Subcutaneous abdominal adipose tissue (tissue), 5 donors: ENCODE results near the gene ZFP82.

Source experiments
- H3K27ac ChIP-seq: one replicate; pipeline ENCODE4 v1.7.0; 2013; ENCODE audit warnings: low read depth, mild to moderate bottlenecking, inconsistent platforms, low read length, moderate library complexity
- H3K27me3 ChIP-seq, 5 donors: one replicate each; pipeline ENCODE4 v1.7.0; 2013; ENCODE audit warnings: low read length in 5 of 5, inconsistent platforms in 1 of 5; ENCODE audit not compliant: control insufficient read depth in 5 of 5, insufficient read depth in 4 of 5
- H3K36me3 ChIP-seq, 5 donors: one replicate each; pipeline ENCODE4 v1.7.0; 2013; ENCODE audit warnings: low read length in 5 of 5; ENCODE audit not compliant: control insufficient read depth in 5 of 5, insufficient read depth in 5 of 5
- H3K4me1 ChIP-seq, 5 donors: one replicate each; pipeline ENCODE4 v1.7.0; 2013; ENCODE audit warnings: low read length in 5 of 5, mild to moderate bottlenecking in 3 of 5, moderate library complexity in 1 of 5; ENCODE audit not compliant: control insufficient read depth in 5 of 5, insufficient read depth in 5 of 5
- H3K4me3 ChIP-seq, 5 donors: one replicate each; pipeline ENCODE4 v1.7.0; 2013; ENCODE audit warnings: low read length in 5 of 5, low read depth in 1 of 5
- H3K9ac ChIP-seq, 5 donors: one replicate each; pipeline ENCODE4 v1.7.0; 2013; ENCODE audit warnings: low read length in 5 of 5, mild to moderate bottlenecking in 4 of 5, moderate library complexity in 3 of 5
- H3K9me3 ChIP-seq, 5 donors: one replicate each; pipeline ENCODE4 v1.7.0; 2013; ENCODE audit warnings: low read length in 5 of 5; ENCODE audit not compliant: control insufficient read depth in 5 of 5
- donor health status: healthy.
- donor health status: healthy.
- donor health status: healthy.
- donor health status: healthy.
- donor health status: healthy.

ZFP82 gene

DNA sequence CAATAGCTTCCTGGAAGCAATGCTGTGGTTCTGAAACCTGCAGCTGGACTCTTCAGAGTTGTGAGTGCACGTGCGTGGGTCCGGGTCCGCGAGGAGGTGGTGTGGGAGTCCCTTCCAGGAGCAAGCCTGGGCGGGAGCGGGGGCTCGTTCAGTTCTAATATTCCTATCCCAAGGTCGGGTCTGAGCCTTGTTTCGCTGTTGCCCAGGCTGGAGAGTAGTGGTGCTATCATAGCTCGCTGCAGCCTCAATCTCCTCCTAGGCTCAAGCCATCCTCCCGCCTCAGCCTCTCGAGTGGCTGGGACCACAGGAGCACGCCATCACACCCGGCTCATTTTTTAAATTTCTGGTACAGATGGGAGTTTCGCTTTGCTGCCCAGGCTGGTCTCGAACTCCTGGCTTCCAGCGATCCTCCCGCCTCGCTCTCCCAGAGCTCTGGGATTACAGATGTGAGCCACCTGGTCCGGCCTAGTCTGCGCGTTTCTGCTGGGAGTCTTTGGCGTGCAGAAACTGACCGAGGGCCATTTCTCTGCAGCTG lies 625 bp downstream of the ZFP82 start:
- peak overlapping the region; percentile 65 for H3K27ac ChIP-seq
- peak overlapping the region; percentile 84 to 96 (median 94) for H3K9ac ChIP-seq

GRCh38 chr19:36409841-36410240 lies 8.6 kb downstream of the ZFP82 start:
- Histone ChIP-seq H3K27me3 (no peaks in the 10 kb centered on the region), H3K9me3 (peaks cover 0 to 14% (median 0%) of the 10 kb centered on the region in 5 donors), H3K9ac (no peak overlapping the region), H3K27ac (no peak overlapping the region), H3K4me1 (peaks cover 0 to 5% (median 0%) of the 10 kb centered on the region in 5 donors), H3K4me3 (no peak overlapping the region), H3K36me3 (peaks cover 32 to 48% (median 42%) of the 10 kb centered on the region in 5 donors)

More for the DNA sequence above, 625 bp downstream of the ZFP82 start:
- Histone ChIP-seq H3K36me3 (peaks cover 0 to 2% (median 0%) of the 10 kb centered on the region in 5 donors), H3K4me3 (peak overlapping the region; percentile 78 to 95 (median 91)), H3K9me3 (peaks cover 0 to 3% (median 0%) of the 10 kb centered on the region in 5 donors), H3K4me1 (peaks cover 4 to 33% (median 29%) of the 10 kb centered on the region in 5 donors), H3K27me3 (peaks cover 0 to 3% (median 0%) of the 10 kb centered on the region in 5 donors)

DNA sequence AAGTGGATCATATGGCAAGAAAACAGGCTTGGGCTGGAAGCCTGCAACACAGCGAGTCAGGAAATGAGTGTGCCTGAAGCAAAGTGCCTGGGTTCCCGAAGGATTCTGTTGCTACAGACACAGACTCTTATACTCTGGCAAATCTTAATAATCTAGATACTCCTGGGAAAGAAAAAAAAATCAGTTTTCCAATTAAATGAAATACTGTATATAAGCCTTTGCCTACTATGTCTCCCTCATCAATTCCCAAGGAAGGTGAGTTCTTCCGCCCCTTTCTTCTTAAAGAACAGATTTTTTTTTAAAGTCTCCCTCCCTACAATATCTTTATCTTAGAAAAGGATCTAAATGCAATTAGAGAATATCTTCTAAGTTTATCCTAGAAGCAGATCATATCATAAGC lies 10.3 kb downstream of the ZFP82 start:
- H3K9me3 ChIP-seq: peaks cover 0 to 12% (median 0%) of the 10 kb centered on the region in 5 donors
- no peaks in the 10 kb centered on the region for H3K27me3 ChIP-seq
- H3K9ac ChIP-seq: no peak overlapping the region
- H3K27ac ChIP-seq: no peak overlapping the region
- peaks cover 0 to 5% (median 0%) of the 10 kb centered on the region in 5 donors for H3K4me1 ChIP-seq
- peak overlapping the region in 2 of 5 donors; percentile 9 to 29 for H3K4me3 ChIP-seq
- peaks cover 43 to 63% (median 54%) of the 10 kb centered on the region in 5 donors for H3K36me3 ChIP-seq

DNA sequence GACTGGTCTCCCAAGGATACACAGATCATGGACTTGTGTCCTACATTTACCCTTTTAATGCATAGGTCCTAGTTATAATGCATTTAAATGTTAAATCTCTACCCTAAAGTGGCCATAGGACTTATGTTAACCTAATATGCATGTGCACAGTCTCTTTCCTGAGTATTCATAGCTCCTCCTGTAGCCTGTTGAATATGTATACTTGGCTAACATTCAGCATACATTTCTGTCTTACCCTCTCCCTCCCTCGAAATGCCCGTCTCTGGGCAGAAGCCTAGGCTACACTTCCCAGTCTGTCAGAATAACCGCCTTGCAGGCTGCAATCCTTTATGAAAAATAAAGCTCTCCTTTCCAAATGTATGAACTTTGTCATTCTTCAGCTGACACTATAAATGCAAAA lies 13.9 kb downstream of the ZFP82 start:
- Histone ChIP-seq H3K4me1 (peaks cover 0 to under 1% (median 0%) of the 10 kb centered on the region in 5 donors), H3K9ac (no peak overlapping the region), H3K27me3 (no peaks in the 10 kb centered on the region), H3K27ac (no peak overlapping the region), H3K9me3 (peaks cover 0 to 12% (median 6%) of the 10 kb centered on the region in 5 donors), H3K36me3 (peaks cover 56 to 78% (median 72%) of the 10 kb centered on the region in 5 donors), H3K4me3 (peak overlapping the region in 1 of 5 donors; percentile 9)

DNA sequence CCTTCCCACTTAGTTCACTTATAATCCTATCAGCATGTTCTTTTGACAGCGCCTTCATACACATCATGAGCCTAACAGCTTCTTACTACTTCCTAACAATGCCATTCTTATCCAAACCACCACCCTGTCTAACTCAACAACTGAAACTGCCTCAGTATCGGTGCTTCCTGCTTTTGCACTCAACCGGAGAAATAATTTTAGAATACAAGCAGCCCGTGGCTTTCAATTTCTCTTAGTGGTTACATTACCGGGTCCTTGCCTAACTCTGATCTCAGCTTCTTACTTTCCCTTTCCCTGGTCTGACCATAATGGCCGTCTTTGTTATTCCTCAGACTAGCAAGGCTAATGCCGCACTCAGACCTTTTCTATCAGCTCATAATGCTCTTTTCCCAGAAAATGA lies 17.0 kb downstream of the ZFP82 start:
- Histone ChIP-seq H3K4me1 (no peaks in the 10 kb centered on the region), H3K4me3 (peak overlapping the region in 1 of 5 donors; percentile 8), H3K36me3 (peaks cover 40 to 67% (median 60%) of the 10 kb centered on the region in 5 donors), H3K27ac (no peak overlapping the region), H3K27me3 (no peaks in the 10 kb centered on the region), H3K9ac (no peak overlapping the region), H3K9me3 (peaks cover 5 to 12% (median 9%) of the 10 kb centered on the region in 5 donors)

GRCh38 chr19:36398571-36398970 lies 19.9 kb downstream of the ZFP82 start:
- Histone ChIP-seq H3K9ac (no peak overlapping the region), H3K4me3 (peak overlapping the region in 1 of 5 donors; percentile 15), H3K4me1 (no peaks in the 10 kb centered on the region), H3K27ac (no peak overlapping the region), H3K9me3 (peaks cover 22 to 35% (median 27%) of the 10 kb centered on the region in 5 donors), H3K27me3 (no peaks in the 10 kb centered on the region), H3K36me3 (peaks cover 35 to 63% (median 51%) of the 10 kb centered on the region in 5 donors)

DNA sequence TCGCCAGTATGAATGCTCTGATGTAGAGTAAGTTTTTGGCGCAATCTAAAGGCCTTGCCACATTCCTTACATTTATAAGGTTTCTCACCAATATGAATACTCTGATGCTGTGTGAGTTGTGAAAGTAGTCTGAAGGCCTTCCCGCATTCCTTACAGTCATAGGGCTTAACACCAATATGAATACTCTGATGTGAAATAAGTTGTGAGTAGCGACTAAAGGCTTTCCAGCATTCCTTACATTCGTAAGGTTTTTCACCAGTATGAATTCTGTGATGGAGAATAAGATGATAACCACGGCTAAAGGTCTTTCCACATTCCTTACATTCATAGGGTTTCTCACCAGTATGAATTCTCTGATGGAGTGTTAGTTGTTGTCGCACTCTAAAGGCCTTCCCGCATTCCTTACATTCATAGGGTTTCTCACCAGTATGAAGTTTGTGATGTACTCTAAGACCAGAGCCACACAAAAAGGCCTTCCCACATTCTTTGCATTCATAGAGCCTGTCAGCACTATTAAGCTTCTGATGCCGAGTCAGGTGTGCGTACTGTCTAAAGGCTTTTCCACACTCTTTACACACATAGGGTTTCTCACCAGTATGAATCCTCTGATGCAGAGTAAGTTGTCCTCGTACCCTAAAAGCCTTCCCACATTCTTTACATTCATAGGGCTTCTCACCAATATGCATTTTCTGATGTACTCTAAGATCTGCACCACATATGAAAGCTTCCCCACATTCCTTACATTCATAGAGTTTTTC lies 25.3 kb downstream of the ZFP82 start:
- peaks cover 33 to 42% (median 38%) of the 10 kb centered on the region in 5 donors for H3K36me3 ChIP-seq
- no peak overlapping the region for H3K9ac ChIP-seq
- no peaks in the 10 kb centered on the region for H3K27me3 ChIP-seq
- H3K4me1 ChIP-seq: no peaks in the 10 kb centered on the region
- H3K4me3 ChIP-seq: peak overlapping the region; percentile 32 to 60 (median 47)
- no peak overlapping the region for H3K27ac ChIP-seq
- peaks cover 48 to 67% (median 54%) of the 10 kb centered on the region in 5 donors for H3K9me3 ChIP-seq

- no peaks in the 10 kb centered on the region for H3K36me3 ChIP-seq
- peaks cover 3 to 20% (median 17%) of the 10 kb centered on the region in 5 donors for H3K4me1 ChIP-seq
- H3K27ac ChIP-seq: peak overlapping the region; percentile 81
- H3K9me3 ChIP-seq: peaks cover 0 to 4% (median 0%) of the 10 kb centered on the region in 5 donors
- no peaks in the 10 kb centered on the region for H3K27me3 ChIP-seq
- peak overlapping the region; percentile 50 to 99 (median 93) for H3K4me3 ChIP-seq
- peak overlapping the region in 3 of 5 donors; percentile 88 to 97 (median 91) for H3K9ac ChIP-seq
Observed at GRCh38 chr19:36379510-36379819, 39.0 kb downstream of the ZFP82 start.

DNA sequence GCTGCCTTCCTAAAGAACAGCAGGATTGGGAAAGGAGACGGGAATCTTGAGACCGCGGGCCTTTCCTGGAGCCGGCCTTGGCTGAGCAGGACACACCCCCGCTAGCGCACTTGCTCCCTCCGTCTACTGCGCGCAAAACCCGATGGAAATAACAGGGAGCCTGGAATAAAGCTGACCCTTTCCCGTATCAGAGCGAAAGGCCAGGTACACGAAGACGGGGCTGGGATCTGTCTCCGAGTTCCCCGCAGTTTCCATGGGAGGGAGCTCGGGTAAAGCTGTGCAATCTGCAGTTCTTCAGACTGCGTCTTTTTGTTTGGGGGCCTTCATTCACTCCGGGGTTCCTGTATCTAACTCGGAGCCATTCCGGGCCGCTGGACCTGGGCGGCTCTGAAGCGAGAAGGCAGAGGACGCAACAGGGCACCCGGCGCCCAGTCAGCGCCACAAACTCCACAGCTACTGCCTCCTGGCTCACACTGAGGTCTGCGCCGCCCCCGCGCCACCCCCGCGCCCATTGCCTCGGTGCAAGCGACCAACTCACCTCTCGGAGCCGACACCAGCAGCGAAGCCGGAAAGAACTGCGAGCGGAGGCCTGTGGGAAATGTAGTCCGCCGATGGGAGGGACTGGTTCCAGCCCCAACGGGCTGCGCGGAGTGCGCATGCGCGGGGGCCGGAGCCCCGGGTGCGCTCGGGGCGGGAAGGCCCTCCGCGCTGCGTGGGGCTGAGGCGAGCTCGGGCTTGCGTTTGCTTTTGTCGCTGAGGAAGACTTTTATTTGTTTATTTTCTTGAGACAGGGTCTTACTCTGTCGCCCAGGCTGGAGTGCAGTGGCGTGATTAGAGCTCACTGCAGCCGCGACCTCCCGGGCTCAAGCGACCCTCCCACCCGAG lies 39.6 kb downstream of the ZFP82 start, which contains the start of gene ZFP14:
ZFP14 (minus strand) TSS at position 577 of the 885 bp plus-strand sequence. CDS start 11,309 bp downstream, outside the sequence.
- Histone ChIP-seq H3K27ac (peak within 1 kb of the TSS; percentile 81), H3K4me3 (peak within 1 kb of the TSS; percentile 92 to 99 (median 96)), H3K36me3 (no peaks in the 10 kb centered on the region), H3K9me3 (peaks cover 0 to 4% (median 0%) of the 10 kb centered on the region in 5 donors), H3K9ac (peak within 1 kb of the TSS; percentile 75 to 97 (median 91)), H3K27me3 (no peaks in the 10 kb centered on the region), H3K4me1 (peaks cover 3 to 20% (median 17%) of the 10 kb centered on the region in 5 donors)
